Chondrocyte (in vitro differentiated cells): Measurements from ENCODE around the gene FOXE3. TPM values are rescaled to one million over a fixed set of nuclear protein-coding genes. Genes with fewer than 3 reads are reported as not detected.

Source experiments
- DNase-seq: peaks from one replicate; pipeline ENCODE4 v3.0.0; 2021; ENCODE audit warnings: mixed read lengths, low spot score
- H3K27ac Mint-ChIP-seq: one replicate; pipeline ENCODE4 v1.8.0; 2021; ENCODE audit warnings: mild to moderate bottlenecking, moderate library complexity, mixed read lengths; ENCODE audit not compliant: unreplicated experiment
- H3K27me3 Mint-ChIP-seq: 2 replicates; pipeline ENCODE4 v1.8.0; 2021; ENCODE audit warnings: low read depth, mixed read lengths
- H3K36me3 Mint-ChIP-seq: 2 replicates; pipeline ENCODE4 v1.8.0; 2021; ENCODE audit warnings: low read depth, mixed read lengths
- H3K4me1 Mint-ChIP-seq: 2 replicates; pipeline ENCODE4 v1.8.0; 2021; ENCODE audit warnings: low read depth, mild to moderate bottlenecking, mixed read lengths
- H3K4me3 Mint-ChIP-seq: one replicate; pipeline ENCODE4 v1.8.0; 2021; ENCODE audit warnings: mild to moderate bottlenecking, moderate library complexity, mixed read lengths; ENCODE audit not compliant: unreplicated experiment
- H3K9me3 Mint-ChIP-seq: 2 replicates; pipeline ENCODE4 v1.8.0; 2021; ENCODE audit warnings: low read depth, mixed read lengths
- total RNA-seq: library from RNA; stranded (reverse); gene quantifications from 3 replicates; pipeline ENCODE4 v1.2.1, GENCODE V29; 2021
- TF ChIP-seq, protein P1 (sequence below): fragments of 200-600 bp; sonication (generic); IDR thresholded peaks from 2 replicates; pipeline ENCODE4 v1.5.0; 2021; ENCODE audit warnings: antibody characterized with exemption, mild to moderate bottlenecking, moderate library complexity

Gene FOXE3
- total RNA-seq, 1 donor from 2014 or later, result not detected

DNA sequence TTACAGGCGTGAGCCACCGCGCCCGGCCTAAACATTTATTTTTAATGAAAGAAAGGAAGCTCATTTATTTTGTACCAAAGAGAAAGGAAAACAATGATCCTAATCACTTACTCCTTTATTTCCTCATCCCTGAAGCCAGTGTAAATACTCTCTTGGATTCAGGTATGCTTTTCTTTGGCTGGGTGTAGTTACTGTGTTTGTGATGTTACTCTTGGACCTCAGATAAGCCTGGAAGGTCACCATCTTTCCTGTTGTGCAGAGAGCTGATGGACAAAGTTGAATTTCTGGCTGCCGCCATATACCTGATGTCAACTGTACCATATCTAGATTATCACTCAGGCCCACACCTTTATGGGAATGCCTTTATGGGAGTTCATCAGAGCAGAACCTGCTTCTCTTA lies 35.4 kb upstream of the FOXE3 start:
- no peak for DNase-seq
- no peak overlapping the region for H3K4me3 Mint-ChIP-seq
- peaks cover 18% of the 10 kb centered on the region for H3K36me3 Mint-ChIP-seq
- TF ChIP-seq, protein P1, sequence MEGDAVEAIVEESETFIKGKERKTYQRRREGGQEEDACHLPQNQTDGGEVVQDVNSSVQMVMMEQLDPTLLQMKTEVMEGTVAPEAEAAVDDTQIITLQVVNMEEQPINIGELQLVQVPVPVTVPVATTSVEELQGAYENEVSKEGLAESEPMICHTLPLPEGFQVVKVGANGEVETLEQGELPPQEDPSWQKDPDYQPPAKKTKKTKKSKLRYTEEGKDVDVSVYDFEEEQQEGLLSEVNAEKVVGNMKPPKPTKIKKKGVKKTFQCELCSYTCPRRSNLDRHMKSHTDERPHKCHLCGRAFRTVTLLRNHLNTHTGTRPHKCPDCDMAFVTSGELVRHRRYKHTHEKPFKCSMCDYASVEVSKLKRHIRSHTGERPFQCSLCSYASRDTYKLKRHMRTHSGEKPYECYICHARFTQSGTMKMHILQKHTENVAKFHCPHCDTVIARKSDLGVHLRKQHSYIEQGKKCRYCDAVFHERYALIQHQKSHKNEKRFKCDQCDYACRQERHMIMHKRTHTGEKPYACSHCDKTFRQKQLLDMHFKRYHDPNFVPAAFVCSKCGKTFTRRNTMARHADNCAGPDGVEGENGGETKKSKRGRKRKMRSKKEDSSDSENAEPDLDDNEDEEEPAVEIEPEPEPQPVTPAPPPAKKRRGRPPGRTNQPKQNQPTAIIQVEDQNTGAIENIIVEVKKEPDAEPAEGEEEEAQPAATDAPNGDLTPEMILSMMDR, result no peak
- no peak overlapping the region for H3K27ac Mint-ChIP-seq
- no peaks in the 10 kb centered on the region for H3K9me3 Mint-ChIP-seq
- peaks cover 9% of the 10 kb centered on the region for H3K4me1 Mint-ChIP-seq
- H3K27me3 Mint-ChIP-seq, result no peaks in the 10 kb centered on the region

DNA sequence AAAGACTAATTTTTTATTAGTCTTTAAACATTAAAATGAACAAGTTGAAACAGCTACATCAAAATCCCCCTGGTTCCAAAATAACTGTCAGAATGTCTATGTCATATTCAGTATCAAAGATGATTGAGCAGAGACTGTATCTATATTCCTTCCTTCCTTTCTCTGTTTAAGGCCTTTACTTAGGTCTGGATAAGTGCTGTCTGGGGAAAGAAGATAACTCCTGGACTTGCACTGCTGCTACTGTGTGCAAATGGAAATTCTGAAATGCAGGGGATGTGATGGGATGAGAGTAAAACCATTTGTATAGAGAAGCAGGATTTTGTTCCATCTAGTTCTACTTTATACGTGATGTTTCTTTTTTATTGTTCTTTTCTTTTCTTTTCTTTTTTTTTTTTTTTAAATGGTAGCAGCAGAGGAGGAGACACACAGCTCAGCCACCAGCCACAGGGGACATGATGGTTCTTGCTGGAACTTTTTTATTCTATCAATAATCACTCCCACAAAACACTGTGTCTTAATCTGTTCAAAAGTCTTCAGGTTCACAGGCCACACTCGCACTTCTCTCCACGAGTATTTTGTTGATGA lies 33.6 kb upstream of the FOXE3 start:
- Mint-ChIP-seq H3K9me3 (no peaks in the 10 kb centered on the region), H3K4me1 (peaks cover 9% of the 10 kb centered on the region), H3K36me3 (peaks cover 17% of the 10 kb centered on the region), H3K4me3 (no peak overlapping the region), H3K27ac (no peak overlapping the region), H3K27me3 (no peaks in the 10 kb centered on the region)
- no peak for DNase-seq
- TF ChIP-seq, protein P1, result no peak

DNA sequence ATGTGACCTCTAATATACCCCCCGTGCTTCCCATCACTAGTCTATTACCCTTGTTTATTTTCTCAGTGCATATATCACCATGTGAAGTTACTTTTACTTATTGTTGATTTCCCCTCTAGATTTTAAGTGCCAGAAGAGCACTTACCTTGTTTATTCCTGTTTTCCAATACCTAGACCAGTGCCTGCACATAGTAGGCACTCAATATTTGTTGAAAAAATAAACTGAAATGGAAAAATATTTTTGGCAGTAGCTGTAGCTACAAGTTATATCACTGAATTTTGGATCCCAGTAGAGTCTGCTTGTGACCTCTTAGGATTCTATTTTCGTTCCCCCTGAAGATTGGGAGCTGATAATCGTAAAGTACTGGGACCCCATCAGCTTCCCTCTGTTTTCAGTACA lies 32.0 kb upstream of the FOXE3 start:
- no peak for DNase-seq
- TF ChIP-seq, protein P1, result no peak
- Mint-ChIP-seq H3K4me1 (peaks cover 11% of the 10 kb centered on the region), H3K27me3 (no peaks in the 10 kb centered on the region), H3K4me3 (no peak overlapping the region), H3K27ac (no peak overlapping the region), H3K9me3 (no peaks in the 10 kb centered on the region), H3K36me3 (peaks cover 13% of the 10 kb centered on the region)

DNA sequence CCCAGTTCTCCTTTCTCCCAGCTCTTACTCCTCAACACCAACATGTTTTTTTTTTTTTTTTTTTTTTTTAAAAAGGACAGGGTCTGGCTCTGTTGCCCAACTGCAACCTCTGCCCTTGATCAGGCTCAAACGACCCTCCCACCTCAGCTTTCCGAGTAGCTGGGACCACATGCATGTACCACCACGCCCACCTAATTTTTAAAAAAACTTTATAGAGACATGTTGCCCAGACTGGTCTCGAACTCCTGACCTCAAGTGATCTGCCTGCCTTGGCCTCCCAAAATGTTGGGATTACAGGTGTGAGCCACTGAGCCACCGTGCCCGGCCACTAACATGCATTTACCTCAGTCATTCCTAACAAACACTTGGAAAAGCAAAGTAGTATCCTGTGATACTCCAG lies 31.1 kb upstream of the FOXE3 start:
- H3K27ac Mint-ChIP-seq, result no peak overlapping the region

DNA sequence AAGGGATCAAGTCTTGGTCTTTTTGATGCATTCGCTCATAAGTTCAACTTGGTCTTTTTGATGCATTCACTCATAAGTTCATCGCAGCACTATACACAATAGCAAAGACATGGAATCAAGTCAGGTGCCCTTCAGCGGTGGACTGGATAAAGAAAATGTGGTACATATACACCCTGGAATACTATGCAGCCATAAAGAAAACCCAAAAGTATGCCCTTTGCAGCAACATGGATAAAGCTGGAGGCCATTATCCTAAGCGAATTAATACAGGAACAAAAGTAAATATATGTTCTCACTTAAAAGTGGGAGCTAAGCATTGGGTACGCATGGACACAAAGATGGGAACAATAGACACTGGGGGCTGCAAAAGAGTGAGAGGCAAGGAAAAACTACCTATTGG lies 29.8 kb upstream of the FOXE3 start:
- H3K9me3 Mint-ChIP-seq, result no peaks in the 10 kb centered on the region
- DNase-seq, result no peak
- H3K4me1 Mint-ChIP-seq, result peaks cover 4% of the 10 kb centered on the region
- H3K27ac Mint-ChIP-seq, result no peak overlapping the region
- no peaks in the 10 kb centered on the region for H3K27me3 Mint-ChIP-seq
- H3K4me3 Mint-ChIP-seq, result no peak overlapping the region
- TF ChIP-seq, protein P1, result no peak
- peaks cover 4% of the 10 kb centered on the region for H3K36me3 Mint-ChIP-seq

More for the DNA sequence above, 31.1 kb upstream of the FOXE3 start:
- peaks cover 7% of the 10 kb centered on the region for H3K36me3 Mint-ChIP-seq
- H3K4me1 Mint-ChIP-seq, result peaks cover 4% of the 10 kb centered on the region
- no peak for DNase-seq
- no peaks in the 10 kb centered on the region for H3K27me3 Mint-ChIP-seq
- no peak overlapping the region for H3K4me3 Mint-ChIP-seq
- TF ChIP-seq, protein P1, result no peak
- H3K9me3 Mint-ChIP-seq, result no peaks in the 10 kb centered on the region
